Anterior cingulate cortex (tissue), 58 donors: ENCODE data around the gene SCGB1C1.
"Not testable (repeated sequence)": the region's sequence is repeated elsewhere in the genome, so short reads cannot be mapped to it uniquely, and the experiment has no call there.

Source experiments
- DNase-seq, 58 donors: peaks; one replicate each; lab custom pipeline; 2025; lab: John Stamatoyannopoulos, UW

The SCGB1C1 gene

DNA sequence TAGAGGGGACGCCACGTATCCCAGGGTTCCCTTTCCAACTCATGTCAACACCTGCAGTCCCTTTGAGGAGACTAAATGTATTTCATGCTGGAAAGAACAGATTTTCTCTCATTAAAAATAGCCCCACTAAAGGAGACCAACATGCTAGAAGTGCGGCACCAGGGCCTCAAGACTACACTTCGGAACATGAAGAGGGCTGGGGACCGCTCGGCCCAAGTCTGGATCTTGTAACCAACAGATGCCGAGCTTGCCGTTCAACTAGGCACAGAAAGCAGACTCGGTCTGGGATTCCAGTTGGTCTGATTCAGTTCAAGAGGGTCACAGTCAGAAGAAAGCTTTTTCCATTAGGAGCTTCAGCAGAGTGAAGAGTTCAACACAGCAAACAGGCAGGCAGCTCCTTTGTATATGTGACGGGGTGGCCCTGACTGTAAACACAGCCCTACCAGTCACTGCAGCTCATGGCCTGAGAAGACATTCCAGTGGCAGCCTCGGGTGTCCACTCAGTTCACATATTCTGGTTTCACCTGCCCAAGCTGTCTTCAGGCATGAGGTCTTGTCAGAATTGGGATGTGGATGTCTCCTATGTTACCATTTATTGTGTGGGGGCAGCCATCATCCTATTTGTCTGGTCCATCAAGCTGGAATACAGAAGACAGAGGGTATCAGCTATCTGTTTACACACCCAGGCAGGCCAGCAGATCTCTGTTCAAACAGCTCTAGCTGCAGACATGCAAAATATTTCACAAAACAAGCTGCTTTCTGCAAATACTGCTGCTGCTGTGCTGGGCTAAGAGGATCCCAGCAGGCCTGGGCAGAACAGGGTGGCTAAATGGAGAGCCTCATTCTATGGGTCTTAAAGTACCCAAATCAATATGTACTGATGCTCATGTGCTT, 23.4 kb downstream of the SCGB1C1 start:
- no peak for DNase-seq

- no peak for DNase-seq
These were observed 24.8 kb downstream of the SCGB1C1 start for GRCh38 chr11:217704-218103.

DNA sequence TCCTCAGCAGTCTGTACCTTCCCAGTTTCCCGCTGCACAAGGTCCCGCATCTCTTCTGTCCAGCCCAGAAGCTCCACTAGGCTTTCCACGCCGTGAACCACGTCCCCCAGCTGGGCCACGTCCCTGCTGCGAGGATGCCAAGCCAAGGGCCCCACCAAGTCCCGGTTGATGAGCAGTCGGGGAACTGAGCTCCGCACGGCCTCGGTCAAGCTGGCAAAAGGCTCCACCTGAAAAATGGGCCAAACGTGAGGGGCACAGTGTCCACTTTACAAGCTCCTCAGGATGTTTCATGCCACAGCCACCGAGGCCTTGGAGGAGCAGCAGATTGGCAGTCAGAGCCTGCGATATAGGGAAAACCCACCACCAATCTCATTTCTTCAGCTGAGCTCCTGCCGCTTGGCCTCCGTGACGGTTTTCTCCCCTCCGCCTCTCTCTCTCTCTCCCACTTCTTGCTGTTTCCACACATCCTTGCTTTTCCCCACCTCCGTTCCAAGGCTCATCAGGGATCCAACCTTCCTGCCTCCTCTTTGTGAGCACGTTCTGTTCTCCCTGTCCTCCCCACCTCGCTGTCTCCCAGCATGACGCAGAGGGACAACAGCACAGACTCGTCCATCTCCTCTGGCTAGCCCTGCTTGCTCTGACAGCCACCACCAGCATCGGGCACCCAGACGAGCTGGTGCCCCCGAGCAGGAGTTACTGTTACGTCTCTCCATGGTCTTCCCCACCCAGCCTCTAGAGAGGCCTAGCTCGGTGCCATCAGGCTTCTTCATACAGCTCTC, 26.1 kb downstream of the SCGB1C1 start:
- peak in 1 of 58 donors; percentile 17 for DNase-seq

GRCh38 chr11:220641-221215, 27.9 kb downstream of the SCGB1C1 start:
- DNase-seq: not testable (repeated sequence)

DNA sequence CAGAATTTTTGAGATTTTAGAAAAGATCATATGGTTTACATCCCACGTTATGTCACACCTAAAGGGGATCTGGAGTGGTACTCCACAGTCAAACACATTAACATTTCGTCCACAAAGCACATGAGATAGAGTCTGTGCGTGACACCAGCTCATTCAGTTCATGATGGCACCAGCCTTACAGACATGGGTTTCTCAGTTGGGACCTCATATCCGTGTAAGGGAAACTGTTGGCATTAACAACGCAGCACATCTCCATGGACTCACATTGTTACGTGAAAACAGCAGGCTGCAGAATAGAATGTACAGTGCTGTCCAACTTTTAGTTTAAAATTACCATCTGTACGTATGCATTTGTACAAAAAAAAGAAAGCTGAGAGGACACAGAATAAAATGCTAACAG, 28.7 kb downstream of the SCGB1C1 start:
- DNase-seq: peak in 2 of 58 donors; percentile 14 to 29

- DNase-seq: no peak
These were observed 29.3 kb downstream of the SCGB1C1 start for GRCh38 chr11:221998-222789.

DNA sequence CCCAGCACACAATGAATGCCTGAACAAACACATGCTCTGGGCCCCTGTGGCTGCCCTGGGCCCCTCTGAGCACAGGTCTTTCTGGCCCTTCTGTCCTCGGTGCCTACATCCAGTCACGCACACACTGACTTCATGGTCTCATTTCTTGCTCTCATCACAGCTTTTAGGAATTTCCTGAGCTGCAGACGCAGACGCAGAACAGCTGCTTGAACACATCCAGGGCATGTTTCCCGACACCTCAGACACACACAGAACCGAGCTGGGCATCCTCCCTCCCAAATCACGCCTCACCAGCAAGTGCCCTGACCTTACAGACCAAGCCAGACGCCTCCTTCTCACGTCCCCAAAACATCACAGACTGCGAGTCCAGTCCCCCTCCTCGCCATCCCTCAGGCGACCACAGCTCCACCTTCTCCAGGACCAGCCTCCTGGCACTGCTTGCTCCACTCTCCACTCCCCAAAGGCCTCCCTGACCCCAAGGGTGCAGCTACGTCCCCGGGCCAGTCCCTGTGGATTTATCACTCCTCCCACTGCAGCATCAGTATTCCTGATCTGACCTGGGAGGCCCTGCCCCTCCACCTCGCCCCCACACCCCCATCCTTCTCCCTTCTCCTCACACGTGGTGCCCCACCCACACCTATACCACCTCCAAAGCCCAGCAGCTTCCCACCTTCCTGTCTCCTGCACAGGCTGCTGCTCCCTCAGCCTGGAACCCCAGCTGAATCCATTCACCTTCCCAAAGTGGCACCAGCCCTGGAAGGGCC, 30.3 kb downstream of the SCGB1C1 start:
- DNase-seq: no peak

DNA sequence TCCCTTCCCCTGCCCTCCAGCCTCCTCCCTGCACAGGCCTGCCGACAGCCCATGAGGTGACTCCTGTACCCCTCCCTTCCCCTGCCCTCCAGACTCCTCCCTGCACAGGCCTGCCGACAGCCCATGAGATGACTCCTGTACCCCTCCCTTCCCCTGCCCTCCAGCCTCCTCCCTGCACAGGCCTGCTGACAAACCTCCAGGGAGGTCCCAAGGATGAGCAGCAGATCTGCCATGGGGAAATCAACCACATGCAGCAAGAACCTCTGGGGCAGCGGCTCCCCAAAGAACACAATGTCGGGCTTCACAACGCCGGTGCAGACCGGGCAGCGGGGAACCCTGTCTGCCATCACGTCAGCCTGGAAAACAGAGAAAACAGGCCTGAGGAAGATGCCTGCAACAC, 31.0 kb downstream of the SCGB1C1 start:
- no peak for DNase-seq

DNA sequence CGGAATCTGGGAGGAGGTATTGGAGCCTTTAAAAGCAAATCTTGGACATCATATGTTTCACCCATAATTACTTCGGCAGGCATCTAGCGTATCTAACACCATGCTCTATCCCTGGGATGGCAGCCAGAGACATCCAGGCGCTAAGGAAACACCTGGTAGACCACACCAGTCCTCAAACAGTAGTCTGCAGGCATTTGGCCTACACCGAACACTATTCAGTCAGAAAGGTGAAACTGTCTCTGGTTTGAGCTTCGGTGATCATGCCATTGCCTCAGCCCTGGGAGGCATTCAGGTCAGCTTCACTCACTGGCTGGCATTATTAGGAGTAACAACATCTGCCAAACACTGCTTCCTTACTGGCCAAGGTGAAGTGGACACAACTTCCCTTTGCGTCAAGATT, 31.5 kb downstream of the SCGB1C1 start:
- DNase-seq: no peak

DNA sequence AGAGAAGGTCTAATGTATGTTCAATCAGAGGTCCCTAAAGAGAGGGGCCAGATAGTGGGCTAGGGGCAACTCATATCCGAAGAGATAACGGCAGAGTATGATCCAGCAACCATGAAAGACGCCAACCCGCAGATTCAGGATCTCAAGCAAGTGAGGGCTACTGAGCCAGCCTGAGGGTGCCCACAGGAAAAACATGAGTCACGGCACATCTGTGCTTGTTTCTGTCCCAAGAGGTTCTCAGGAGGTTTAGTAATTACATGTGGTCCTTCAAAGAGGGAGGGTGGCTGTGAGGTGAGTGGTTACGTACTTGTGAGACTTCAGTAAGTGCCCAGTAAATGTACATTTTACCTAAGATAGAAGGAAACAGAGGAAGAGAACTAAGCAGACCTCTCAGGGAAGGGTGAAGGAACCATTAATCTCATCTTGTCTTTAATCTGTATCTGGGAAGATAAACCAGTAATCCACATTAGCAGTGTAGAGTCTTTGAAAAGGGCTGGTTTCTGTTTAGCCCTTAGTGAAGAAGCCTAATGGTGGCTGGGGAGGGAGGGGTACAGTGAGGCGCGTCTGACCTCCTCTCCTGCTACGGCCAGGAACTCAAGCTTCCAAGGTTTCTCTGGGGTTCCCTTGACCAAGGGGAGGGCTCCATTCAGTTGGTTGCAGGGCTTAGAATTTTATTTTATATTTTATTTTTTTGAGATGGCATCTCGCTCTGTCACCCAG, 33.0 kb downstream of the SCGB1C1 start:
- DNase-seq: no peak

DNA sequence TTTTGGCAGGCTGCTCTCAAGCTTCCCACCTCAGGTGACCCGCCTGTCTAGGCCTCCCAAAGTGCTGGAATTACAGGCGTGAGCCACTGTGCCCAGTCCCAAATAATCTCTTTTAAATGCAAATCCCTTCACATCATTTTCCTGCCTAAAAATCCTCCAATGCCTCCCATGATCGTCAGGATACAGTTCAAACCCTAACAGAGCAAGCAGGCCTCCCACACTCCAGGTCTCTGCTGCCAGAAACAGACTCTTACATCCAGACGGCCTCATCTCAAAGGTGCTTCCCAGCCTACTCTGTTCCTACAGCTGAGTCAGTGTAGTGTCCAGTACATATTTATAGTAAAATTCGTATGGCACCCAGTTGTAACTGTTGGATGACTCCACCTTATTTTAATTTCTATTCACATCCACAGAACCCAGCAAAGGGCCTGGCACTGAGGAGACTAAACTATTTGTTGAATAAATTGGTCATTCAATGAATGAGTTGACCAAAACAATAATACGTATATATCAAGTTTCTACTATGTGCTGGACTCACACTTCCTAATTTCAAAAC, 35.0 kb downstream of the SCGB1C1 start:
- DNase-seq: peak in 1 of 58 donors; percentile 32

DNA sequence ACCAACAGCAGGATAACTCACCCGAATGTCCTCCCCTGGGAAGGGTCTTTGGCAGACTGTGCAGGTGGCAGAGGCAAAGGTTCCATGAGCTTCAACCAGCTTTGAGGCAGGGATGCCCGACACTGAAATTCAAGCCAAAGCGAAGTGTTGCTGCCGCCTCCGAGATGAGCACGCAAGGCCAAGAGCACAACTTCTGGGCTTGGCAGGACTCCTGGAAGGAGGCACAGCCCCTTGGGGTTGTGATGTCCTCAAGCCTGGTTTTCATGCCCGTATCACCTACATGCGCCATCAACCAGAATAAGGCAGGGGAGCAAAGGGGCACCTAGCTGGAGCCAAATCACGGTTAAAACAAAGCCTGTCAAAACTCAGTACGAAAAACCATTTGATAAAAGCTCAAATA, 37.6 kb downstream of the SCGB1C1 start:
- DNase-seq: no peak

DNA sequence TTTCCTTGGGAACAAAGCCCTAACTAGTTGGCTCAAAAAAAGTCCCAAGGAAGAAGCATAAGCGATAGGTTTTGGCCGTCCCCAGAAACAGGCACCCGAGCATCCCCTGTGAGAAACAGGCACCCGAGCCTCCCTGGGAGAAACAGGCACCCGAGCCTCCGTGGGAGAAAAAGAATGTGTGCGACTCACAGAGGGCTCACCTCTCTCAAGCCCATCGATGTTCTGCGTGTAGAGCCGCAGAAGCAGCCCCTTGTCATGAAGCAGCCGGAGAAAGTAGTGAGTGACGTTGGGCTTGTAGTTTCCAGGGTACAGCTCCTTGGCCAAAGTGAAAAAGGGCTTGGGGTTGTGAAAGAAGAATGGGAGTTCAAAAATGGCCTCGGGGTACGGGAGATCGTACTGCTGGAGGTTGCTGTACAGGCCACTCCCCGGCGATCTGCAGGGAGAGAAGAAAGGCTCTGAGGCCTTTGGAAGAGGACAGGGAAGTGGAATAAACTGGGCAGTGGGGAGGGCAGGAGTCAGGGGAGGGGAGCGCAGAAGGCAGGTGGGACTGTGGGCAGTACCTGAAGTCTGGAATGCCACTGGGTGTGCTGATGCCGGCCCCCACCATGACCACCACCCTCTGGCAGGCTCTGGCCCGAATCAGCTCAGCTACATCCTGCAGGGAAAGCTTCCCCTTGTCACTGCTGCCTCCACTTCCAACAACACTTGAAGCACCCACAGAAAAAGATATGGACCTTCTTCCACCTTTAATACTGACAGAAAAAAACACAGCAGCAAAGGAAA, 40.1 kb downstream of the SCGB1C1 start:
- DNase-seq: no peak

DNA sequence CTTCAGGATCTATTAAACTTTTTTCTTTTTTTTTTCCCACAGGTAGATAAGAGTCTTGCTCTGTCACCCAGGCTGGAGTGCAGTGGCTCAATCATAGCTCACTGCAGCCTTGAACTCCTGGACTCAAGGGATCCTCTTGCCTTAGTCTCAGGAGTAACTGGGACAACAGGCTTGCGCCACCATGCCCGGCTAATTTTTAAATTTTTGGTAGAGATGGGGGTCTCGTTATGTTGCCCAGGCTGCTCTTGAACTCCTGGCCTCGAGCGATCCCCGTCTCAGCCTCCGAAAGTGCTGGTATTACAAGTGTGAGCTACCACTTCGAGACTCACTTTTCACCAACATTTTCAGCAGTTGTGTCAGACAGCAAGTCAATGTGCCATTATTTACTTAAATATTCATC, 42.3 kb downstream of the SCGB1C1 start:
- DNase-seq: no peak

GRCh38 chr11:235609-235996, 42.7 kb downstream of the SCGB1C1 start:
- no peak for DNase-seq

DNA sequence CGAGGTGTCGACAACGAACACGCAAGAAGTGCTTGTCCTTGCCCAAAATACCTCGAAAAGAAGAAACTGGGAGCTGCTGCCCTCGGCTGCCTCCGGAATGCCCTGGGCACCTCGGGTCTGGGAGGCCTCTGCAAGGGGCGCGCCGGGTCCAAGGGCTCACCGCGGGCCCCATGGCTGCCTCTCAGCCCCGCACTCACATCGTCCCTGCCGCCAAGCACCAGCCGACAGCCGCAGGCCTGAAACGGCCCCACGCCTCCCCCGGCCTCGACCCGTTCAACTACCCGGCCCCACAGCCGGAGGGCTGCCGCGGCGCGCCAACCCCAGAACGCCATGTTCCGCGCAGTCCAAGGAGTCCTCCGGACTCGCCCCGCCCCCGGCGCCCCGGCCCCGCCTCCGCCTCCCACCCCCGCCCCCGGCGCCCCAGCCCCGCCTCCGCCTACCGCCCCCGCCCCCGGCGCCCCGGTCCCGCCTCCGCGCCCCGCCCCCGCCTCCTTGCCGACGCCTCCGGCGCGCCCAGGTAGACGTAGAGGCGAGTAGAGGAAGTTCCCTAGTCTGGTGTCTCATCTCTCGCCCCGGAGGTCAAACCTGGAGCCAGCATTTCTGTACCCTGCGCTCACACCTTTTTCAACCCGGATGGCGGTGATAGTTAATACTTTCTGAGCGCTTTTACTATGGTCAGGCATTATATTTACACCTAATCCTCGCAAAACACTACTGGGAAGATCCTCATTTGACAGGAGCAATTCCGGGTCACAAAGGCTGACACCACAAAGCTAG, 43.3 kb downstream of the SCGB1C1 start, which contains the start of gene SIRT3:
Gene SIRT3, minus strand, starts transcription at position 346 of the 777 bp plus-strand sequence. Its CDS starts 14 bp downstream, at position 332.
- peak in 54 of 58 donors; percentile 42 to 89 (median 72) for DNase-seq
